Type B pancreatic cell (in vitro differentiated cells): Measurements from ENCODE around the gene AGO3. TPM values are rescaled to one million over a fixed set of nuclear protein-coding genes. Genes with fewer than 3 reads are reported as not detected.
A peak's percentile ranks its signal among the peaks of the same experiment; 100 is the strongest.

Experiments
- DNase-seq: peaks from one replicate; pipeline ENCODE4 v3.0.0; 2021; ENCODE audit warnings: mixed read lengths; ENCODE audit not compliant: unreplicated experiment; ENCODE audit errors: extremely low spot score
- H3K27ac Mint-ChIP-seq: 2 replicates; pipeline ENCODE4 v1.8.0; 2021; ENCODE audit warnings: mild to moderate bottlenecking, mixed read lengths
- H3K27me3 Mint-ChIP-seq: 2 replicates; pipeline ENCODE4 v1.8.0; 2021; ENCODE audit warnings: mixed read lengths
- H3K36me3 Mint-ChIP-seq: 2 replicates; pipeline ENCODE4 v1.8.0; 2021; ENCODE audit warnings: mixed read lengths
- H3K4me1 Mint-ChIP-seq: one replicate; pipeline ENCODE4 v1.8.0; 2021; ENCODE audit warnings: mixed read lengths; ENCODE audit not compliant: unreplicated experiment
- H3K4me3 Mint-ChIP-seq: 2 replicates; pipeline ENCODE4 v1.8.0; 2021; ENCODE audit warnings: mild to moderate bottlenecking, mixed read lengths
- H3K9me3 Mint-ChIP-seq: 2 replicates; pipeline ENCODE4 v1.8.0; 2021; ENCODE audit warnings: mixed read lengths
- CTCF ChIP-seq: fragments of 200-600 bp; sonication (generic); conservative IDR thresholded peaks from 2 replicates; pipeline ENCODE4 v1.5.0; 2021; ENCODE audit warnings: antibody characterized with exemption, mild to moderate bottlenecking
- total RNA-seq: library from RNA; stranded (reverse); gene quantifications from 2 replicates; pipeline ENCODE4 v1.2.1, GENCODE V29; 2021; ENCODE audit warnings: low replicate concordance

Gene AGO3
- total RNA-seq, 1 donor from 2014 or later = 30.6 TPM

GRCh38 chr1:35980090-35980489 lies 49.2 kb downstream of the AGO3 start:
- Mint-ChIP-seq H3K4me3 (no peak overlapping the region), H3K36me3 (peaks cover 11% of the 10 kb centered on the region), H3K27ac (no peak overlapping the region), H3K4me1 (no peaks in the 10 kb centered on the region), H3K9me3 (no peaks in the 10 kb centered on the region), H3K27me3 (no peaks in the 10 kb centered on the region)
- no peak for DNase-seq
- TF ChIP-seq CTCF = no peak

- DNase-seq = no peak
- H3K4me3 Mint-ChIP-seq = no peak overlapping the region
- H3K4me1 Mint-ChIP-seq = no peaks in the 10 kb centered on the region
- no peaks in the 10 kb centered on the region for H3K27me3 Mint-ChIP-seq
- TF ChIP-seq CTCF = no peak
- H3K9me3 Mint-ChIP-seq = no peaks in the 10 kb centered on the region
- no peak overlapping the region for H3K27ac Mint-ChIP-seq
- H3K36me3 Mint-ChIP-seq = peaks cover 11% of the 10 kb centered on the region
Measured at GRCh38 chr1:35988237-35988636, 57.3 kb downstream of the AGO3 start.

GRCh38 chr1:36006941-36007500 lies 76.1 kb downstream of the AGO3 start:
- Mint-ChIP-seq H3K9me3 (no peaks in the 10 kb centered on the region), H3K27me3 (no peaks in the 10 kb centered on the region), H3K36me3 (peaks cover 8% of the 10 kb centered on the region), H3K4me1 (no peaks in the 10 kb centered on the region), H3K27ac (no peak overlapping the region), H3K4me3 (no peak overlapping the region)
- DNase-seq = no peak
- TF ChIP-seq CTCF = no peak

GRCh38 chr1:36007741-36008140 lies 76.8 kb downstream of the AGO3 start:
- DNase-seq = no peak
- H3K27me3 Mint-ChIP-seq = no peaks in the 10 kb centered on the region
- no peak overlapping the region for H3K4me3 Mint-ChIP-seq

GRCh38 chr1:36008546-36009197 lies 77.8 kb downstream of the AGO3 start:
- no peak for TF ChIP-seq CTCF
- Mint-ChIP-seq H3K4me3 (no peak overlapping the region), H3K27me3 (no peaks in the 10 kb centered on the region), H3K36me3 (peaks cover 14% of the 10 kb centered on the region), H3K9me3 (no peaks in the 10 kb centered on the region), H3K4me1 (no peaks in the 10 kb centered on the region), H3K27ac (peak overlapping the region; percentile 83)
- no peak for DNase-seq

More at GRCh38 chr1:36007741-36008140, 76.8 kb downstream of the AGO3 start:
- Mint-ChIP-seq H3K9me3 (no peaks in the 10 kb centered on the region), H3K36me3 (peaks cover 8% of the 10 kb centered on the region), H3K27ac (no peak overlapping the region), H3K4me1 (no peaks in the 10 kb centered on the region)
- no peak for TF ChIP-seq CTCF
